ENCODE results near the gene SGPL1. TPM values are rescaled to one million over a fixed set of nuclear protein-coding genes. Genes with fewer than 3 reads are reported as not detected.

SGPL1 gene
- total and polyA plus RNA-seq, 2 of the 8 experiments (the other 6 are each of a cell fraction or from before 2014, with no cell fraction given), result 20.5 to 51.6 TPM

GRCh38 chr10:70833601-70834000, 17.9 kb downstream of the SGPL1 start:
- WGBS, 2 experiments (ENCODE audit: extremely low coverage in 1 of 2, insufficient coverage in 1 of 2, insufficient read length in 1 of 2, insufficient replicate concordance in 2 of 2, low coverage in 1 of 2, low lambda C conversion rate in 2 of 2, missing lambda C conversion rate in 1 of 2), result 87% methylated on average over 2 of the region's 2 CpGs; no CpG with 5 or more reads in 1 of the 2 experiments
- H4K20me1 ChIP-seq (replicated peaks in 1 of 2; ENCODE audit: control insufficient read depth in 1 of 2, insufficient read depth in 2 of 2, low read length in 2 of 2), result peaks cover 3 to 13% of the 10 kb centered on the region in 2 experiments
- H3K27me3 ChIP-seq (replicated peaks in 1 of 4; ENCODE audit: control insufficient read depth in 3 of 4, extremely low read depth in 1 of 4, insufficient read depth in 3 of 4, low read length in 3 of 4), result no peaks in the 10 kb centered on the region
- no peaks in the 10 kb centered on the region for H3K9me3 ChIP-seq (ENCODE audit: insufficient read depth in 2 of 2, low read depth in 1 of 2, low read length in 1 of 2)
- no peak overlapping the region for H3K23ac ChIP-seq (ENCODE audit: insufficient read length)
- ChIA-PET POLR2A (ENCODE audit: partially characterized antibody) (no interaction called here), CTCF (ENCODE audit: partially characterized antibody) (interaction anchor here (0.5 to 1.5 kb wide), 4 partner anchors 14 to 284 kb away, joined by 3 to 4 read pairs (median 3); no protein-coding TSS in a partner anchor)
- H2BK120ac ChIP-seq (replicated peaks; ENCODE audit: low read depth, low read length), result no peak overlapping the region
- peaks cover 0 to 79% of the 10 kb centered on the region in 2 experiments; a peak in 3 of 4 replicates for H3K79me2 ChIP-seq (ENCODE audit: control insufficient read depth in 1 of 2, insufficient read depth in 2 of 2, low read length in 2 of 2)
- no peaks in the 10 kb centered on the region for H3K23me2 ChIP-seq (ENCODE audit: low read depth, low read length)
- H3K9ac ChIP-seq (replicated peaks in 1 of 4; ENCODE audit: extremely low read depth in 1 of 4, low read depth in 3 of 4, low read length in 3 of 4), result no peak overlapping the region
- no peak overlapping the region for H4K91ac ChIP-seq (replicated peaks; ENCODE audit: insufficient read length, low read length)
- no peak overlapping the region for H3K4me2 ChIP-seq (ENCODE audit: insufficient read depth in 1 of 2, low read depth in 2 of 2, low read length in 2 of 2)
- no peak overlapping the region for H2BK12ac ChIP-seq (ENCODE audit: low read depth, low read length)
- DNase-seq (ENCODE audit: low read depth in 1 of 2, low spot score in 2 of 2) (no peak), FAIRE-seq (no peak)
- H4K8ac ChIP-seq (ENCODE audit: extremely low read depth, insufficient read depth, low read length), result no peak overlapping the region
- no peak overlapping the region for H3K56ac ChIP-seq (replicated peaks; ENCODE audit: insufficient read length, low read depth, low read length)
- H2BK20ac ChIP-seq (ENCODE audit: low read length), result no peak overlapping the region
- no peak overlapping the region for H2AK5ac ChIP-seq (ENCODE audit: low read depth, low read length)
- H2BK5ac ChIP-seq (ENCODE audit: low read depth, low read length), result no peak overlapping the region
- no peak overlapping the region for H3K4me3 ChIP-seq (ENCODE audit: extremely low read depth in 1 of 4, insufficient read depth in 2 of 4, low read depth in 3 of 4, low read length in 4 of 4)
- H3K4ac ChIP-seq (replicated peaks; ENCODE audit: insufficient read length, low read depth, low read length), result no peak overlapping the region
- no peak overlapping the region for H3K18ac ChIP-seq (ENCODE audit: extremely low read depth, low read length)
- no peak overlapping the region for H3K14ac ChIP-seq (ENCODE audit: insufficient read length)
- H3K36me3 ChIP-seq (ENCODE audit: control insufficient read depth in 2 of 4, insufficient read depth in 4 of 4, low read length in 3 of 4), result peaks cover 0 to 11% (median 1%) of the 10 kb centered on the region in 4 experiments; a peak in 1 of 8 replicates
- no peaks in the 10 kb centered on the region for H3K4me1 ChIP-seq (replicated peaks in 1 of 4; ENCODE audit: control insufficient read depth in 3 of 4, insufficient read depth in 4 of 4, low read length in 3 of 4)
- no peak overlapping the region for H4K5ac ChIP-seq (ENCODE audit: insufficient read length, low read depth, low read length)
- no peak overlapping the region for H2BK15ac ChIP-seq (ENCODE audit: low read length)
- H3K79me1 ChIP-seq (ENCODE audit: low read depth, low read length), result peaks cover 13% of the 10 kb centered on the region
- H3K27ac ChIP-seq (ENCODE audit: low read depth, low read length), result no peak overlapping the region
- H2AFZ ChIP-seq (ENCODE audit: low read length), result no peak overlapping the region
- TF ChIP-seq SRF (IDR thresholded peaks at IDR 0.05; ENCODE audit: low read depth, low read length), result no peak
